ENCODE measurements around the gene KRTAP1-3.
"Not testable (repeated sequence)": the region's sequence is repeated elsewhere in the genome, so short reads cannot be mapped to it uniquely, and the experiment has no call there.

KRTAP1-3 gene

GRCh38 chr17:41034346-41034935, at the start of gene KRTAP1-3:
TSS of gene KRTAP1-3 (minus strand) at chr17:41034874. CDS start at chr17:41034821, 53 bp downstream.
- not testable (repeated sequence) for DNase-seq

- not testable (repeated sequence) for DNase-seq
These were observed 49.6 kb upstream of the KRTAP1-3 start, which contains the start of gene KRTAP4-7 for GRCh38 chr17:41084100-41084856. TSS of gene KRTAP4-7 (plus strand) at chr17:41084150. CDS start at chr17:41084207, 57 bp downstream.

GRCh38 chr17:41083427-41083826, 48.8 kb upstream of the KRTAP1-3 start:
- not testable (repeated sequence) for DNase-seq

- no peak for DNase-seq
These were observed 48.0 kb upstream of the KRTAP1-3 start for GRCh38 chr17:41082626-41083025.

- DNase-seq = no peak
These were observed 42.1 kb upstream of the KRTAP1-3 start for GRCh38 chr17:41076788-41077187.

- DNase-seq = no peak
These were observed 39.0 kb upstream of the KRTAP1-3 start for GRCh38 chr17:41073676-41074075.

GRCh38 chr17:41071606-41072360, 37.1 kb upstream of the KRTAP1-3 start:
- no peak for DNase-seq

GRCh38 chr17:41069031-41069430, 34.4 kb upstream of the KRTAP1-3 start:
- DNase-seq = peak; percentile 14

GRCh38 chr17:41067281-41067680, 32.6 kb upstream of the KRTAP1-3 start:
- DNase-seq = no peak

GRCh38 chr17:41065829-41066624, 31.4 kb upstream of the KRTAP1-3 start, which contains the start of gene KRTAP2-4:
TSS of gene KRTAP2-4 (minus strand) at chr17:41065879. CDS start at chr17:41065845, 34 bp downstream.
- DNase-seq = peak; percentile 51

GRCh38 chr17:41065016-41065689, 30.5 kb upstream of the KRTAP1-3 start:
- DNase-seq = not testable (repeated sequence)

GRCh38 chr17:41064301-41064700, 29.6 kb upstream of the KRTAP1-3 start:
- DNase-seq = peak; percentile 7

GRCh38 chr17:41063449-41063848, 28.8 kb upstream of the KRTAP1-3 start:
- DNase-seq = no peak

GRCh38 chr17:41061964-41062363, 27.3 kb upstream of the KRTAP1-3 start:
- no peak for DNase-seq

GRCh38 chr17:41060052-41060604, 25.5 kb upstream of the KRTAP1-3 start, which contains the start of gene KRTAP2-3:
TSS of gene KRTAP2-3 (minus strand) at chr17:41060114. CDS start at chr17:41060050, 64 bp downstream.
- no peak for DNase-seq

- not testable (repeated sequence) for DNase-seq
These were observed 24.8 kb upstream of the KRTAP1-3 start for GRCh38 chr17:41059276-41060051.

- DNase-seq = no peak
These were observed 24.1 kb upstream of the KRTAP1-3 start for GRCh38 chr17:41058741-41059140.

- no peak for DNase-seq
These were observed 22.9 kb upstream of the KRTAP1-3 start for GRCh38 chr17:41057547-41057946.

GRCh38 chr17:41055130-41055529, 20.5 kb upstream of the KRTAP1-3 start, which contains the start of gene KRTAP2-2:
TSS of gene KRTAP2-2 (minus strand) at chr17:41055230. CDS start at chr17:41055211, 19 bp downstream.
- DNase-seq = not testable (repeated sequence)

GRCh38 chr17:41054556-41054955, 19.9 kb upstream of the KRTAP1-3 start:
- not testable (repeated sequence) for DNase-seq
